Naive B cell (primary cell): Measurements from ENCODE around the gene MYO9B. TPM values are rescaled to one million over a fixed set of nuclear protein-coding genes. Genes with fewer than 3 reads are reported as not detected.

ENCODE experiments used
- ATAC-seq, 2 donors: fragments of 150-1000 bp; cut with Tn5 transposase; 2 replicates each; pipeline ENCODE4 v1.10.0; 2021; ENCODE audit warnings: low read depth in 2 of 2, mild to moderate bottlenecking in 2 of 2, moderate library complexity in 2 of 2
- DNase-seq: peaks from one replicate; pipeline ENCODE4 v3.0.0; 2022
- H3K27ac Mint-ChIP-seq, 6 donors: one replicate each; pipeline ENCODE4 v1.8.0; 2020 to 2022; ENCODE audit warnings: mild to moderate bottlenecking in 6 of 6, mixed read lengths in 6 of 6, moderate library complexity in 5 of 6, inconsistent platforms in 2 of 6
- H3K27me3 Mint-ChIP-seq, 3 donors: one replicate each; pipeline ENCODE4 v1.8.0; 2021 to 2022; ENCODE audit warnings: mixed read lengths in 3 of 3, mild to moderate bottlenecking in 1 of 3
- H3K36me3 Mint-ChIP-seq, 2 donors: one replicate each; pipeline ENCODE4 v1.8.0; 2020 to 2022; ENCODE audit warnings: mixed read lengths in 2 of 2, inconsistent platforms in 1 of 2, mild to moderate bottlenecking in 1 of 2
- H3K4me1 Mint-ChIP-seq, 3 donors: one replicate each; pipeline ENCODE4 v1.8.0; 2020 to 2022; ENCODE audit warnings: mixed read lengths in 3 of 3, inconsistent platforms in 1 of 3, mild to moderate bottlenecking in 1 of 3, moderate library complexity in 1 of 3
- H3K4me3 Mint-ChIP-seq, 8 donors: one replicate each; pipeline ENCODE4 v1.8.0; 2020 to 2022; ENCODE audit warnings: mild to moderate bottlenecking in 8 of 8, mixed read lengths in 8 of 8, moderate library complexity in 8 of 8, inconsistent platforms in 2 of 8
- H3K9me3 Mint-ChIP-seq, 7 donors: one replicate each; pipeline ENCODE4 v1.8.0; 2020 to 2022; ENCODE audit warnings: mixed read lengths in 7 of 7, mild to moderate bottlenecking in 5 of 7, inconsistent platforms in 2 of 7, moderate library complexity in 1 of 7
- polyA plus RNA-seq, 6 donors: library from polyadenylated mRNA; unstranded; fragments of 300-500 nt; fragmentation: Illumina TruSeq; gene quantifications; one replicate each; pipeline ENCODE4 v1.2.3, GENCODE V29; 2021; ENCODE audit warnings: low read depth in 6 of 6

MYO9B gene
- polyA plus RNA-seq, result 10 to 100 TPM in 2 of 6 donors, 1 to 10 TPM in 4; 3.1 to 34.9 (median 6.9) TPM

- no peaks in the 10 kb centered on the region for H3K27me3 Mint-ChIP-seq
Measured at GRCh38 chr19:17075035-17075863, at the start of gene MYO9B, which contains the start of gene HAUS8. Gene MYO9B (plus strand): TSS chr19:17075777. CDS start chr19:17101718, 25,941 bp downstream. Gene HAUS8 (minus strand): TSS chr19:17075452. CDS start chr19:17075422, 30 bp downstream.

GRCh38 chr19:17025991-17026658 is 49.5 kb upstream of the MYO9B start:
- Mint-ChIP-seq H3K36me3 (peaks cover 8 to 35% of the 10 kb centered on the region in 2 donors), H3K27ac (peak overlapping the region in 2 of 6 donors; percentile 17 to 90), H3K9me3 (peaks cover 3 to 30% (median 21%) of the 10 kb centered on the region in 7 donors), H3K4me1 (peaks cover 9 to 30% (median 19%) of the 10 kb centered on the region in 3 donors), H3K4me3 (peak overlapping the region; percentile 52 to 90 (median 84)), H3K27me3 (peaks cover 30 to 62% (median 44%) of the 10 kb centered on the region in 3 donors)
- peak; percentile 31 for DNase-seq
- peak; percentile 85 to 86 for ATAC-seq

More at GRCh38 chr19:17075035-17075863, at the start of gene MYO9B, which contains the start of gene HAUS8:
- Mint-ChIP-seq H3K9me3 (no peaks in the 10 kb centered on the region), H3K4me3 (peak within 1 kb of the TSS; percentile 91 to 100 (median 100)), H3K4me1 (peaks cover 58 to 71% (median 70%) of the 10 kb centered on the region in 3 donors), H3K27ac (peak within 1 kb of the TSS; percentile 95 to 100 (median 98)), H3K36me3 (no peaks in the 10 kb centered on the region)
- DNase-seq, result peak; percentile 100
- ATAC-seq, result peak; percentile 84 to 88

GRCh38 chr19:17026706-17027534 is 48.7 kb upstream of the MYO9B start, which contains the start of gene CPAMD8:
Gene CPAMD8 (minus strand): TSS chr19:17026810. CDS start chr19:17026642, 168 bp downstream.
- Mint-ChIP-seq H3K4me3 (peak within 1 kb of the TSS; percentile 75 to 90 (median 84)), H3K27me3 (peaks cover 30 to 62% (median 44%) of the 10 kb centered on the region in 3 donors), H3K36me3 (peaks cover 8 to 35% of the 10 kb centered on the region in 2 donors), H3K4me1 (peaks cover 9 to 29% (median 18%) of the 10 kb centered on the region in 3 donors), H3K27ac (peak within 1 kb of the TSS in 3 of 6 donors; percentile 17 to 90 (median 79)), H3K9me3 (peaks cover 3 to 30% (median 21%) of the 10 kb centered on the region in 7 donors)
- ATAC-seq (peak in 1 of 2 donors; percentile 33), DNase-seq (no peak)

GRCh38 chr19:17027535-17027975 is 48.0 kb upstream of the MYO9B start:
- Mint-ChIP-seq H3K36me3 (peaks cover 8 to 33% of the 10 kb centered on the region in 2 donors), H3K9me3 (peaks cover 3 to 23% (median 18%) of the 10 kb centered on the region in 7 donors), H3K27me3 (peaks cover 34 to 63% (median 48%) of the 10 kb centered on the region in 3 donors), H3K4me3 (peak overlapping the region; percentile 64 to 84 (median 75)), H3K4me1 (peaks cover 9 to 23% (median 14%) of the 10 kb centered on the region in 3 donors), H3K27ac (peak overlapping the region in 1 of 6 donors; percentile 79)
- DNase-seq (no peak), ATAC-seq (no peak)

GRCh38 chr19:17031741-17032140 is 43.8 kb upstream of the MYO9B start:
- Mint-ChIP-seq H3K4me1 (peaks cover 3 to 11% (median 7%) of the 10 kb centered on the region in 3 donors), H3K4me3 (no peak overlapping the region), H3K36me3 (peaks cover 0 to 13% of the 10 kb centered on the region in 2 donors), H3K27me3 (peaks cover 20 to 61% (median 41%) of the 10 kb centered on the region in 3 donors), H3K27ac (no peak overlapping the region), H3K9me3 (peaks cover 0 to 3% (median 0%) of the 10 kb centered on the region in 7 donors)
- ATAC-seq (no peak), DNase-seq (no peak)

- H3K27ac Mint-ChIP-seq, result no peak overlapping the region
- H3K4me1 Mint-ChIP-seq, result peaks cover 0 to 4% (median 3%) of the 10 kb centered on the region in 3 donors
- no peaks in the 10 kb centered on the region for H3K36me3 Mint-ChIP-seq
- DNase-seq, result no peak
- ATAC-seq, result no peak
- no peaks in the 10 kb centered on the region for H3K9me3 Mint-ChIP-seq
- peaks cover 5 to 48% (median 34%) of the 10 kb centered on the region in 3 donors for H3K27me3 Mint-ChIP-seq
- no peak overlapping the region for H3K4me3 Mint-ChIP-seq
Measured at GRCh38 chr19:17035842-17036424, 39.6 kb upstream of the MYO9B start.

- ATAC-seq, result no peak
- Mint-ChIP-seq H3K4me1 (peaks cover 0 to 5% (median 3%) of the 10 kb centered on the region in 3 donors), H3K27me3 (peaks cover 5 to 52% (median 37%) of the 10 kb centered on the region in 3 donors), H3K4me3 (no peak overlapping the region), H3K36me3 (no peaks in the 10 kb centered on the region), H3K27ac (no peak overlapping the region), H3K9me3 (no peaks in the 10 kb centered on the region)
- DNase-seq, result no peak
Measured at GRCh38 chr19:17036640-17037039, 38.9 kb upstream of the MYO9B start.

- no peaks in the 10 kb centered on the region for H3K9me3 Mint-ChIP-seq
Measured at GRCh38 chr19:17037184-17037583, 38.4 kb upstream of the MYO9B start.

GRCh38 chr19:17037966-17038500 is 37.5 kb upstream of the MYO9B start:
- Mint-ChIP-seq H3K27ac (no peak overlapping the region), H3K36me3 (no peaks in the 10 kb centered on the region), H3K27me3 (peaks cover 0 to 48% (median 29%) of the 10 kb centered on the region in 3 donors), H3K4me3 (no peak overlapping the region), H3K4me1 (peaks cover 0 to 5% (median 3%) of the 10 kb centered on the region in 3 donors), H3K9me3 (no peaks in the 10 kb centered on the region)
- ATAC-seq (no peak), DNase-seq (no peak)

More at GRCh38 chr19:17037184-17037583, 38.4 kb upstream of the MYO9B start:
- H3K4me3 Mint-ChIP-seq, result no peak overlapping the region
- DNase-seq (no peak), ATAC-seq (no peak)
- peaks cover 5 to 55% (median 37%) of the 10 kb centered on the region in 3 donors for H3K27me3 Mint-ChIP-seq
- no peak overlapping the region for H3K27ac Mint-ChIP-seq
- no peaks in the 10 kb centered on the region for H3K36me3 Mint-ChIP-seq
- H3K4me1 Mint-ChIP-seq, result peaks cover 0 to 5% (median 3%) of the 10 kb centered on the region in 3 donors

- no peaks in the 10 kb centered on the region for H3K9me3 Mint-ChIP-seq
- no peaks in the 10 kb centered on the region for H3K36me3 Mint-ChIP-seq
- H3K27ac Mint-ChIP-seq, result no peak overlapping the region
- H3K4me3 Mint-ChIP-seq, result no peak overlapping the region
- peaks cover 0 to 5% (median 0%) of the 10 kb centered on the region in 3 donors for H3K4me1 Mint-ChIP-seq
- peaks cover 0 to 24% (median 22%) of the 10 kb centered on the region in 3 donors for H3K27me3 Mint-ChIP-seq
- ATAC-seq (no peak), DNase-seq (no peak)
Measured at GRCh38 chr19:17041976-17042375, 33.6 kb upstream of the MYO9B start.

GRCh38 chr19:17043744-17044143 is 31.8 kb upstream of the MYO9B start:
- H3K4me1 Mint-ChIP-seq, result peaks cover 0 to 5% (median 0%) of the 10 kb centered on the region in 3 donors
- peaks cover 0 to 16% (median 14%) of the 10 kb centered on the region in 3 donors for H3K27me3 Mint-ChIP-seq
- DNase-seq, result no peak
- H3K4me3 Mint-ChIP-seq, result no peak overlapping the region
- ATAC-seq, result no peak
- H3K27ac Mint-ChIP-seq, result peak overlapping the region in 1 of 6 donors; percentile 91
- no peaks in the 10 kb centered on the region for H3K9me3 Mint-ChIP-seq
- no peaks in the 10 kb centered on the region for H3K36me3 Mint-ChIP-seq
